Gastroesophageal sphincter (tissue), 3 donors: Measurements from ENCODE around the gene CELA3A.

Experiments
- CTCF ChIP-seq, 4 experiments: fragments of 200-600 bp in 2 of 4; fragments of 450-650 bp in 2 of 4; sonication (generic) in 1 of 4; IDR thresholded peaks; one replicate each; pipeline ENCODE4 v1.5.1; 2017 to 2019; ENCODE audit warnings: antibody characterized with exemption in 4 of 4, mild to moderate bottlenecking in 2 of 4, moderate library complexity in 2 of 4
- POLR2A ChIP-seq, 2 donors: fragments of 450-650 bp; IDR thresholded peaks; one replicate each; pipeline ENCODE4 v1.6.1; 2017; ENCODE audit warnings: antibody characterized with exemption in 2 of 2, mild to moderate bottlenecking in 2 of 2, moderate library complexity in 1 of 2

DNA sequence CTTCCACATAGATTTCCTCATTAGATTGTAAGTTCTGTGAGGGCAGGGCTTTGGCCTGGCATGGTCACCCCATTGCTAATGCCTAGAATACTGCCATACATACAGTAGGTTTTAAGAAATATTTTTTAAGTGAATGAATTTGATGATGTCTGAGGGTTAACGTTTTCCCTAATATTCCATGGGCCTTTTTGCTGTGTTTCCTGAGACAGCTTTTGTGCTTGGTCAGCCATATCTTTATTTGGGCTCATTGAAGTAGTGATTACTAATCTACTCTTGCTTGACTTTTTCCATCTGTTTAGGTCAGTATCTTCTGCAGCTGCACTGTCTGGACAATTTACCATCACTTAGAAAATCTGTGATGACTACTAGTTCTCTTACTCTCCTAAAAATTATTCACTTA, 54.6 kb downstream of the CELA3A start:
- TF ChIP-seq CTCF (IDR thresholded peaks at IDR 0.05) (no peak), POLR2A (IDR thresholded peaks at IDR 0.05) (no peak)
